Caco-2 (cell line): ENCODE measurements around the gene DLG1. TPM values are rescaled to one million over a fixed set of nuclear protein-coding genes. Genes with fewer than 3 reads are reported as not detected.

Experiments
- BruUV-seq: library from RNA; stranded (reverse); fragments of 400-500 nt; replicated peaks from 2 replicates; lab custom pipeline; 2021; lab: Mats Ljungman, UMichigan
- CTCF ChIA-PET: fragments of 300-600 bp; sonication (Branson Sonifier 250); formaldehyde crosslinking; loops from one replicate; lab custom pipeline; 2022; ENCODE audit warnings: antibody characterized with exemption; lab: Charles Lee
- POLR2A ChIA-PET: fragments of 300-600 bp; sonication (Branson Sonifier 250); formaldehyde crosslinking; loops from one replicate; lab custom pipeline; 2022; ENCODE audit warnings: antibody characterized with exemption; lab: Charles Lee
- DNase-seq, 2 experiments: peaks; one replicate each; pipeline versions ENCODE4 v3.0.0 to v3.0.0-alpha.2; 2020 to 2022
- H3K27me3 ChIP-seq: replicated peaks from 2 replicates; pipeline ENCODE4 v1.6.0; 2011; ENCODE audit warnings: low read length; ENCODE audit not compliant: control insufficient read depth, insufficient read depth
- H3K36me3 ChIP-seq: 2 replicates; pipeline ENCODE4 v1.5.1; 2011; ENCODE audit warnings: low read length; ENCODE audit not compliant: control insufficient read depth, insufficient read depth
- H3K4me1 ChIP-seq: fragments of 250-450 bp; sonication (Bioruptor Pico); 2 replicates; pipeline ENCODE4 v1.5.1; 2020; ENCODE audit warnings: mild to moderate bottlenecking
- H3K4me3 ChIP-seq: 2 replicates; pipeline ENCODE4 v1.5.1; 2011; ENCODE audit warnings: low read depth, mild to moderate bottlenecking, control low read depth, low read length
- H3K9me3 ChIP-seq: fragments of 250-450 bp; sonication (Bioruptor Pico); 2 replicates; pipeline ENCODE4 v1.5.1; 2020; ENCODE audit warnings: mild to moderate bottlenecking, moderate library complexity
- H3K27ac Mint-ChIP-seq: one replicate; pipeline ENCODE4 v1.8.0; 2022; ENCODE audit warnings: mixed read lengths; ENCODE audit not compliant: unreplicated experiment
- H3K27me3 Mint-ChIP-seq: one replicate; pipeline ENCODE4 v1.8.0; 2022; ENCODE audit warnings: mixed read lengths; ENCODE audit not compliant: insufficient read depth, unreplicated experiment
- H3K36me3 Mint-ChIP-seq: one replicate; pipeline ENCODE4 v1.8.0; 2022; ENCODE audit warnings: mild to moderate bottlenecking, mixed read lengths; ENCODE audit not compliant: insufficient read depth, unreplicated experiment
- H3K4me1 Mint-ChIP-seq: one replicate; pipeline ENCODE4 v1.8.0; 2022; ENCODE audit warnings: low read depth, mixed read lengths; ENCODE audit not compliant: unreplicated experiment
- H3K4me3 Mint-ChIP-seq: one replicate; pipeline ENCODE4 v1.8.0; 2022; ENCODE audit warnings: mild to moderate bottlenecking, moderate library complexity, mixed read lengths; ENCODE audit not compliant: unreplicated experiment
- H3K9me3 Mint-ChIP-seq: one replicate; pipeline ENCODE4 v1.8.0; 2022; ENCODE audit warnings: mixed read lengths; ENCODE audit not compliant: unreplicated experiment
- intact Hi-C: fragments of 100-400 bp; cut with micrococcal nuclease; formaldehyde crosslinking; loops from one replicate; pipeline ENCODE4 v1.10.0; 2022; ENCODE audit not compliant: unreplicated experiment
- total RNA-seq: library from RNA; stranded (reverse); gene quantifications from 2 replicates; pipeline ENCODE4 v1.2.3, GENCODE V29; 2022
- TF ChIP-seq, protein P1 (sequence below), 2 experiments: fragments of 200-600 bp in 1 of 2; IDR thresholded peaks; 1 replicate in 1 of 2; 2 replicates in 1 of 2; pipeline versions ENCODE4 v1.5.1 to v1.8.0; 2011 to 2022; ENCODE audit warnings: antibody characterized with exemption in 1 of 2, control low read depth in 1 of 2, inconsistent platforms in 1 of 2, low read depth in 1 of 2, low read length in 1 of 2, mild to moderate bottlenecking in 1 of 2, moderate library complexity in 1 of 2; ENCODE audit not compliant: insufficient read depth in 1 of 2, severe bottlenecking in 1 of 2, unreplicated experiment in 1 of 2

The DLG1 gene
- total RNA-seq, 1 experiment from 2014 or later: 167 TPM

GRCh38 chr3:197270558-197271317 is 27.7 kb downstream of the DLG1 start:
- no peaks in the 10 kb centered on the region for H3K36me3 ChIP-seq

DNA sequence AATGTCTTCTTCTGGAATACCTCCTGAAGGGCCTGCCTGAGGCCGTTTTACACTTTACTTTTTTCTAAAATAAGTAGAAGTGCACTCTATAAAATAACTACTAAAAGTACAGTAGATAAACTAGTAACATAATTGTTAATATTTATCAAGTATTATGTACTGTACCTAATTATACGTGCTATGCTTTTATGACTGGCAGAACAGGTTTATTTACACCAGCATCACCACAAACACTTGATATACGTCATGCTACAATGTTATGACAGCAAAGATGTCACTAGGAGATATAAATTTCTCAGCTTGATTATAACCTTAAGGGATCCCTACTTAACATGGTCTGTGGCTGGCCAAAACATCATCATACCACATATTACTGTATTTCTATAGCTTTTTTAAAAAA is 29.4 kb downstream of the DLG1 start:
- H3K4me1 Mint-ChIP-seq: peaks cover 45% of the 10 kb centered on the region
- DNase-seq: no peak
- H3K27me3 ChIP-seq: no peaks in the 10 kb centered on the region
- no TSS peak for BruUV-seq
- peaks cover 36% of the 10 kb centered on the region for H3K36me3 Mint-ChIP-seq
- no peaks in the 10 kb centered on the region for H3K9me3 ChIP-seq
- intact Hi-C loops: no loop called here
- H3K27me3 Mint-ChIP-seq: no peaks in the 10 kb centered on the region
- no peaks in the 10 kb centered on the region for H3K36me3 ChIP-seq
- peaks cover 35% of the 10 kb centered on the region for H3K4me1 ChIP-seq
- H3K27ac Mint-ChIP-seq: no peak overlapping the region
- no peak overlapping the region for H3K4me3 Mint-ChIP-seq
- ChIA-PET CTCF (no interaction called here), POLR2A (no interaction called here)
- no peaks in the 10 kb centered on the region for H3K9me3 Mint-ChIP-seq
- TF ChIP-seq, protein P1, sequence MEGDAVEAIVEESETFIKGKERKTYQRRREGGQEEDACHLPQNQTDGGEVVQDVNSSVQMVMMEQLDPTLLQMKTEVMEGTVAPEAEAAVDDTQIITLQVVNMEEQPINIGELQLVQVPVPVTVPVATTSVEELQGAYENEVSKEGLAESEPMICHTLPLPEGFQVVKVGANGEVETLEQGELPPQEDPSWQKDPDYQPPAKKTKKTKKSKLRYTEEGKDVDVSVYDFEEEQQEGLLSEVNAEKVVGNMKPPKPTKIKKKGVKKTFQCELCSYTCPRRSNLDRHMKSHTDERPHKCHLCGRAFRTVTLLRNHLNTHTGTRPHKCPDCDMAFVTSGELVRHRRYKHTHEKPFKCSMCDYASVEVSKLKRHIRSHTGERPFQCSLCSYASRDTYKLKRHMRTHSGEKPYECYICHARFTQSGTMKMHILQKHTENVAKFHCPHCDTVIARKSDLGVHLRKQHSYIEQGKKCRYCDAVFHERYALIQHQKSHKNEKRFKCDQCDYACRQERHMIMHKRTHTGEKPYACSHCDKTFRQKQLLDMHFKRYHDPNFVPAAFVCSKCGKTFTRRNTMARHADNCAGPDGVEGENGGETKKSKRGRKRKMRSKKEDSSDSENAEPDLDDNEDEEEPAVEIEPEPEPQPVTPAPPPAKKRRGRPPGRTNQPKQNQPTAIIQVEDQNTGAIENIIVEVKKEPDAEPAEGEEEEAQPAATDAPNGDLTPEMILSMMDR (IDR thresholded peaks at IDR 0.05; ENCODE audit: insufficient read depth in 1 of 2, low read depth in 1 of 2, low read length in 1 of 2, severe bottlenecking in 1 of 2, unreplicated experiment in 1 of 2): no peak
- H3K4me3 ChIP-seq: no peak overlapping the region

More at GRCh38 chr3:197270558-197271317, 27.7 kb downstream of the DLG1 start:
- TF ChIP-seq, protein P1 (IDR thresholded peaks at IDR 0.05; ENCODE audit: insufficient read depth in 1 of 2, low read depth in 1 of 2, low read length in 1 of 2, severe bottlenecking in 1 of 2, unreplicated experiment in 1 of 2): no peak
- Histone ChIP-seq H3K4me1 (peaks cover 35% of the 10 kb centered on the region), H3K27me3 (no peaks in the 10 kb centered on the region), H3K9me3 (no peaks in the 10 kb centered on the region), H3K4me3 (no peak overlapping the region)
- Mint-ChIP-seq H3K9me3 (no peaks in the 10 kb centered on the region), H3K27ac (no peak overlapping the region), H3K27me3 (no peaks in the 10 kb centered on the region), H3K4me1 (peaks cover 45% of the 10 kb centered on the region), H3K36me3 (peaks cover 40% of the 10 kb centered on the region), H3K4me3 (no peak overlapping the region)
- no TSS peak for BruUV-seq
- ChIA-PET POLR2A (no interaction called here), CTCF (no interaction called here)
- DNase-seq: no peak
- intact Hi-C loops: no loop called here

- no peaks in the 10 kb centered on the region for H3K36me3 ChIP-seq
- BruUV-seq: no TSS peak
- no peaks in the 10 kb centered on the region for H3K9me3 Mint-ChIP-seq
- no peak overlapping the region for H3K4me3 ChIP-seq
- H3K36me3 Mint-ChIP-seq: peaks cover 34% of the 10 kb centered on the region
- ChIA-PET CTCF (no interaction called here), POLR2A (no interaction called here)
- DNase-seq: no peak
- H3K27me3 ChIP-seq: no peaks in the 10 kb centered on the region
- no peaks in the 10 kb centered on the region for H3K27me3 Mint-ChIP-seq
- H3K4me3 Mint-ChIP-seq: no peak overlapping the region
- H3K4me1 Mint-ChIP-seq: peaks cover 45% of the 10 kb centered on the region
- H3K27ac Mint-ChIP-seq: no peak overlapping the region
- H3K9me3 ChIP-seq: no peaks in the 10 kb centered on the region
- peaks cover 35% of the 10 kb centered on the region for H3K4me1 ChIP-seq
- TF ChIP-seq, protein P1 (IDR thresholded peaks at IDR 0.05; ENCODE audit: insufficient read depth in 1 of 2, low read depth in 1 of 2, low read length in 1 of 2, severe bottlenecking in 1 of 2, unreplicated experiment in 1 of 2): no peak
- intact Hi-C loops: no loop called here
These were observed 30.1 kb downstream of the DLG1 start for GRCh38 chr3:197268294-197268693.
